ENCODE measurements around the gene ITIH2.

DNA sequence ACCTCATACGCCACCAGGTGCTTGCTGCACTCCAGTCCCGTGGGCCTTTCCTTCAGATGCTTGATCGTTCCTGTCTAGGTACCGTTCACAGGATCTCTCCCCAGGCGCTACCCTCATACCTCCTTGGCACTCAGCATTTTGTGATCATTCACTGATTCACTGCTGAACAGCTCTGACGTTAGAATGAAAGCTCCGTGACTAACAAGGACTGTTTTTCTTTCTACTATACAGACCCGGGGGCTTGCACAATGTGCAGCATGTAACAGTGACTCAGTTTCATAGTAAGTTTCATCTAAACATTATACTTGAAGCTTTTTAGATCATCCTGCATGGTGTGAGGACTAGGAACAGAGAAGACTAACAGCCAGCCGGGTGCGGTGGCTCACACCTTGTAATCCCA, 64.1 kb downstream of the ITIH2 start:
- TF ChIP-seq, protein P1, sequence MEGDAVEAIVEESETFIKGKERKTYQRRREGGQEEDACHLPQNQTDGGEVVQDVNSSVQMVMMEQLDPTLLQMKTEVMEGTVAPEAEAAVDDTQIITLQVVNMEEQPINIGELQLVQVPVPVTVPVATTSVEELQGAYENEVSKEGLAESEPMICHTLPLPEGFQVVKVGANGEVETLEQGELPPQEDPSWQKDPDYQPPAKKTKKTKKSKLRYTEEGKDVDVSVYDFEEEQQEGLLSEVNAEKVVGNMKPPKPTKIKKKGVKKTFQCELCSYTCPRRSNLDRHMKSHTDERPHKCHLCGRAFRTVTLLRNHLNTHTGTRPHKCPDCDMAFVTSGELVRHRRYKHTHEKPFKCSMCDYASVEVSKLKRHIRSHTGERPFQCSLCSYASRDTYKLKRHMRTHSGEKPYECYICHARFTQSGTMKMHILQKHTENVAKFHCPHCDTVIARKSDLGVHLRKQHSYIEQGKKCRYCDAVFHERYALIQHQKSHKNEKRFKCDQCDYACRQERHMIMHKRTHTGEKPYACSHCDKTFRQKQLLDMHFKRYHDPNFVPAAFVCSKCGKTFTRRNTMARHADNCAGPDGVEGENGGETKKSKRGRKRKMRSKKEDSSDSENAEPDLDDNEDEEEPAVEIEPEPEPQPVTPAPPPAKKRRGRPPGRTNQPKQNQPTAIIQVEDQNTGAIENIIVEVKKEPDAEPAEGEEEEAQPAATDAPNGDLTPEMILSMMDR (IDR thresholded peaks at IDR 0.05; ENCODE audit: insufficient read depth, low read length, poor library complexity, severe bottlenecking) = no peak
- no peak for TF ChIP-seq EZH2phosphoT487 (conservative IDR thresholded peaks at IDR 0.05; ENCODE audit: low read length)
